Measurements from ENCODE around the gene P4HA2.
"Not testable (repeated sequence)": the region's sequence is repeated elsewhere in the genome, so short reads cannot be mapped to it uniquely, and the experiment has no call there.

Gene P4HA2

DNA sequence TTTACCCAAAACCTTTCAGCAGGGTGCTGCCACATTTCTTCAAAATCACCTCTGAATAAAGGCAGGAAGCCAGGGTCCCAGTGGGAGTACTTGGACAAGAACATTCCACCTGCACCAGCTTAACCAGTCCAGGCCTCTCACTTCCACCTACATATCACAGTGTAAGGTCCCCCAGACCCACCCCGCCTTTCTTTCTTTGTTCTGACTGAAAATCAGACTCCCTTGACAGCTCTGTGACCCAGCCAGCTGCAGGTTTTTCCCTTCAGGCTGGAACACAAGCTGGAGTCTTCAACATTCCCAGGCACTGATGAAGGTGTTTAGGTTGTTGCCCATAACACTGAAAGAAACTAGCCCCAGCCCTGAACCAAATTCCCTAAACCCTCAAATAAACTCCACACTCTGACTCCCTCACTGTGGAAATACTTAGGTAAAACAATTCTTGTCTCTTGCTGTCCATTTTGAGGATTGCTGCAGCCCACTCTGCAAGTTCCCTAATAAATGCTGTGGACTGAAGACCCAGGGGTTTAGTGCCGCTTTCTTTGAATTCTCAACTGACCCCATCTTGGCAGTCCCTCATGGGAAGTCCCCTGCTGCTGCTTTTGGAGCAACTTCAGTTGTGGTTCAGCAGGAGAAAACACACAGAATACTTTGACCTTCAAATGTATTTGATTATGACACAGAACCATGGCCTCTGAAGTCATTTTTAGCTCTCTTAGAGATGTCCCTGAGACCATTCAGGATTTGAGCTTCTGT, 24.8 kb downstream of the P4HA2 start:
- DNase-seq (ENCODE audit: low read depth in 3 of 3) = no peak

- no peak for DNase-seq (ENCODE audit: low read depth in 3 of 3)
These were observed 28.5 kb downstream of the P4HA2 start for GRCh38 chr5:132199116-132199680.

DNA sequence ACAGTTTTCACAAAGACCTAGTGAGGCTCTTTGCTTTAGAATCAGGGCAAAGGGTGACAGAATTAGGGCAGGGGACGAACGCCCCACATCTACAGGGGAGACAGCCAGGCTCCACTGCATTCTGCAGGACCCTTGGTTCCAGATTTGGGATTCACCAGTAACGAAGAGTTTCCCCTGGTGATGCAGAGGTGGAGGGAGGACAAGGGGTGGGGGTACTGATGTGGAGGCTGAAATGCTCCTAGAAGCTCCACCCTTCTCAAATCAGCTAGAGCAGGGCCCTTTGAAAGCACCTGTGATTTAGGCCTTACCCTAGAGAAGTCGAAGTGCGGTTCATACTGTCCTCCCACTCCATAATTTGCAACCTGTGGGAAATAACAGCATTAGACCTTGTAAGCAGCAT, 29.1 kb downstream of the P4HA2 start:
- DNase-seq (ENCODE audit: low read depth in 3 of 3) = no peak

DNA sequence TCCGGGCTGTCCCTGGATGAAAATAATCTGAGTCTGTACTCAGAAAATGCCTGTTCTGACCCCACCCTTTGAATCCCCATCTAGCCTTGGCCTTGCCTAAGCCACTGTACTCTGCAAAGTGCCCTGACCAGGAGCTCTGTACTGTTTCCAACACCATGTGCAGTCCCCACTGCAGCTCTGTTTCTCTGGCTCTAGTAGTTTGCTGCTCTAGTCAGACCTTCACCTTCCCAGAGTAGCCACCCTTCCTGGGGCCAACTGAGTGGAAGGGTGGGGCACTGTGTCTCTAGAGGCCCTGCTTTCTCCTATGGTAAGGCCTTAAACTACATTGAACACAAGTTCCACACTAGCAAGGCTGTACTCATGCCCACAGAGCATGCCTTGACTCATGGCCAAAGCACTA, 31.9 kb downstream of the P4HA2 start:
- no peak for DNase-seq (ENCODE audit: low read depth in 3 of 3)

DNA sequence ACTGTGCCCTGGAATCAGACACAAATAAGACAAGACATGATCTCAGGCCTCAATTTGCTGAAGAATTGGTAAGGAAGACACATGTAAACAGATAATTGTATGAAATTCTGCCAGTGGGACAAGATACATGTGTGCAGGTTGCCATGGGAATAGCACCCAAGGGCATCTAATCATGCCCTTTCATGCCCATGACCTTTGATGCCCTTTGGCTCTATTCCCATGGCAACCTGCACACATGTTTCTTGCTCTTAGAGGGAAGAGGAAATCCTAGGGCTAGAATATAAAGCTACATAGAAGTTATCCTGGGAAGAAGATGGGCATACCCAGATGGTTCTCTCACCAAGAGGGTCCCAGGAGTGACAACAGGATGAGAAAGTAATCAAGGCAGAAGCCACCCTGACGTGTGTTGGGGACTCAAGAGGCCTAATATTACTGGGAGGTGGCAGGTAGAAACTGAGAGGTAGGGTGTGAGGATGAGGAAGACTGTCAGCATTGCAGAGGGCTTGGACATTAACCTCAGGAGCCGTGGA, 34.4 kb downstream of the P4HA2 start:
- DNase-seq (ENCODE audit: low read depth in 3 of 3) = no peak

DNA sequence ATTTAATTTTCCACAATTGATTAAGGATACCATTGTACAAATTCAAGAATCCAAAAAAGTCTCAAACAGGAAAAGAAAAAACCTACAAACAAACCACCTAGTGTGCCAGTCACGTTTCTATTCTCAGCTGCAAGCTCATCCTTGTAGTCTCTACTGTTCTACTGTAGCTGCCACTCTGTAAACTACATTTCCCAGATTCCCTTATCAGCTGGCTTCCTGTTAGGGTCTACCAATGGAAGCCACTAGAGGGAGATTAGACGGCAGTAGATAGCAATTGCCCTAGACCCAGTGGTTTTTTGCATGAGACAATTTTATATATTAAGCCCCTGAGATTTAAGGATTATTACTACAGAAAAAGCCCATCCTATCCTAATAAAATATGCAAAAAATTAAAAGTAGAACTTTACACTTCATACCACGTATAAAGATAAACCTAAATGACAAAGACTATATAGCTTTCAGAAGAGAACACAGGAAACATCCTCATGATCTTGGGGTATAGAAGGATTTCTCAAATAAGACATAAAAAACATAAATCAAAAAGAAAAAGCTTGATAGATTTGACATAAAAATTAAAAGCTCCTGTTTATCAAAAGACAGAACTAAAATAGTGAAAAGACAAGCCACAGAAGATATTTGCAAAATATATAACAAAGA, 37.4 kb downstream of the P4HA2 start:
- no peak for DNase-seq (ENCODE audit: low read depth in 3 of 3)

DNA sequence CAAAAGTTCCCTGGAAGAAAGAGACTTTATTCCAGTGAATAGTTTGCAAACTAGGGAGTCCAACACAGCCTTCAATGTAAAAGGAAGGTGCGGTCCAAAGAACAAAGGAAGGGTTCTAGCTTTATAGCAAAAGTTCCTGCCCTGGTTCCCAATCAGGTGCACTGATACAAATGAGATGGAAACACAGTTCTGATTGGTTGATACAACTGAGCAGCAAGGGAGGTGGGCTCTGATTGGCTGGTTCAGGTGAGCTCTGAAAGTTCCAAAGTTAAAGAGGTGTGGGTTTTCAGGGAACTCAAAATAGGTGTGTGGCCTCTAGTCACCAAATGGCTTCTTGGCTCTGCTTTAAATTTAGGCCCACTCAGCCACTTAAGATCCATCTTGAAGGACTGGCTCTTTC, 43.1 kb downstream of the P4HA2 start:
- DNase-seq (ENCODE audit: low read depth in 3 of 3) = no peak

- no peak for DNase-seq (ENCODE audit: low read depth in 3 of 3)
These were observed 43.9 kb downstream of the P4HA2 start for GRCh38 chr5:132183723-132184122.

DNA sequence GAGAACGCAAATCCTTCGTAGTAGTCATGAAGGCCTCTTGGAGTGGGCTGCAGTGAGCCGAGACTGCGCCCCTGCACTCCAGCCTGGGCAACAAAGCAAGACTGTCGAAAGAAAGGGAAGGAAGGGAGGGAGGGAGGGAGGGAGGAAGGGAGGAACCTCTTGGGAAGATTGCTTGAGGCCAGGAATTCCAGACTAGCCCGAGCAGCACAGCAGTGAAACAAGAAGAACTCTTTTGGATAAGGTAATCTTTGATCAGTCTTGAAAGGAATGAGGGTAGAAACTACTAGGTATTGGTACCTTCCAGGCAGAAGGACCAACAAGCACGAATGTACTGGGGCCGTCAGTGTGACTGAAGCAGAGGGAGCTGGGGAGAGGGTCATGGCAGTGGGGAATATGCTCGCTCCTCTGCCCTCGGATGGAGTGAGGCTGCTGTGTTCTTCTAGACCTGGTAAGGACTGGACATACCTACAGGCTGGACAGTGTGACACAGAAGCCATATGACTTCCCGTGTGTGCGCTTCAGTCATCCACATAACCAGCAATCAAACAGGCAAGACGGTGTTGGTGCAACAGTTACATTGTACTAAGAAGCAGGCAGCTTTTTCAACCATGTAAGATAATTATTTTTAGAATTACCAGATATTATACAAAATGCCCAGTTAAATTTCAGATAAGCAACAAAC, 45.2 kb downstream of the P4HA2 start:
- no peak for DNase-seq (ENCODE audit: low read depth in 3 of 3)

GRCh38 chr5:132181011-132181629, 46.5 kb downstream of the P4HA2 start:
- DNase-seq (ENCODE audit: low read depth in 3 of 3) = no peak

DNA sequence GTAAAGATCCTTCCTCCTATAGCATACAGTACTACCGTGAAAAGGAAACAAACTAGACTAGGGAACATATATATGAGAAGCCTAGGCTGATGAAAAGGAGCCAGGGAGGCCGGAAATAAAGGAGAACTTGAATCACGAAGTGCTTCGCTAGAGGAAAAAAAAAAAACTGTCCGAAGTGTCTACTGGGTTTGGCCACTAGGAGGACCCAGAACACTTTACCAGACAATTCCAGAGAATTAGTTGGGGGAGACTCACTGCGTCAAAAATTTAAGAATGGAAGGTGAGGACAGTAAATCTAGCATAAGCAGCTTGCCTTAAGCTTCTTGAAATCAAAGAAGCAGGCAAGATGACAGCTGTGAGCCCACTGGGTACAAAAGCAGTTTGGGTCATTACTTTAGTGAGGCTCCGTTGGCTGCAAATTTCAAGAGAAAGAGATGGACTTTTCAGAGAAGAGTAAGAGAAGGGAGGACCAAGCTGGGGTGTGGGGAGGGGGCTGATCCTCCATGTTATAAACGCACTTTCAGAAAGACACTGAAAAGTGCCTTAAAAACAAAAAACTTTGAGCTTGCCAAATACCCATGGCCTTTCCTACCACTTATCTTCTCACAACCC, 47.4 kb downstream of the P4HA2 start:
- DNase-seq (ENCODE audit: low read depth in 3 of 3) = no peak

- no peak for DNase-seq (ENCODE audit: low read depth in 3 of 3)
These were observed 48.2 kb downstream of the P4HA2 start for GRCh38 chr5:132179405-132179804.

DNA sequence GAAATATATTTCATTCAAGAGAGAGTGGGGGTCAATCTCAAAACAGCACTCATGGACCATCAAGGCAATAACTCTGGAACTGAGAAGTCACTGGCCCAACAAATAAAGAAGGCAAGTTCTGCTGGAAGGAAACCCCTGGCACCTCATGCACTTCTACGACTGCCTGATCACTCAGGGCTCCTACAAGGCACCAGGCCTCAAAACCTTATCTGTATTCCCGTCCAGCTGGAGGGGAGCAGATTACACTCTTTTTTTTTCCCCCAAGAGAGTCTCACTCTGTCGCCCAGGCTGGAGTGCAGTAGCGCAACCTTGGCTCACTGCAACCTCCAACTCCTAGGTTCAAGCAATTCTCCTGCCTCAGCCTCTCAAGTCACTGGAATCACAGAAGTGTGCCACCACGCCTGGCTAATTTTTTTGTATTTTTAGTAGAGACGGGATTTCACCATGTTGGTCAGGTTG, 49.9 kb downstream of the P4HA2 start:
- no peak for DNase-seq (ENCODE audit: low read depth in 3 of 3)

DNA sequence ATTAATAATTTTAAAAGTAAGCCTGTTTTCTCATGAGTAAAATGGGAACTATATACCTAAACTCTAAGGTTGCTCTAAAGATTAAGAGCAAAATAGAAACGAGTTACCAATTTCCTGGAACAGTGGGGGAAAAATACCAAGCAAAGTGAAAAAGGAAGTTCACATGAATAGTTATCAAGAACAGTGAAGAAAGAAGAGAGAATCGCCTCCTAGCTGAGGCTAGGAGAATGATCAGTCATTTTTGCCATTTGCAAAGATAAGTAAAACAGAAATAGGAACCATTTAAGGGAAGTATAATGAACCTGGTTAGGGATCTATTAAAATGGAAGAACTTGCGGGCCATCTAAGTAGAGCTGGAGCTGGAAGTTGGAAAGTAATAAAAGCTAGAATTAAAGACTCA, 50.7 kb downstream of the P4HA2 start:
- no peak for DNase-seq (ENCODE audit: low read depth in 3 of 3)

DNA sequence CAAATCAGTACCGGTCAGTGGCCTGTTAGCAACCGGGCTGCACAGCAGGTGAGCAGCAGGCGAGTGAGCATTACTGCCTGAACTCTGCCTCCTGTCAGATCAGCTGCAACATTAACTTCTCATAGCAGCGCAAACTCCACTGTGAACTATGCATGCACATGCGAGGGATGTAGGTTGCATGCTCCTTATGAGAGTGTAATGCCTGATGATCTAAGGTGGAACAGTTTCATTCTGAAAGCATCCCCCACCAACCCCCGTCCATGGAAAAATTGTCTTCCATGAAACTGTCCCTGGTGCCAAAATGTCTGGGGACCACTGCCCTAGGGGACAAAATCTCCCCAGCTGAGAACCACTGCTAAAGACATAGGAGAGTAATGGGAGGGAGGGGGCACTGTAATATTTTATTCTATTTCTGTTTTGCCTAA, 51.1 kb downstream of the P4HA2 start:
- no peak for DNase-seq (ENCODE audit: low read depth in 3 of 3)

GRCh38 chr5:132162945-132163344, 64.7 kb downstream of the P4HA2 start:
- DNase-seq (ENCODE audit: low read depth in 3 of 3) = no peak

DNA sequence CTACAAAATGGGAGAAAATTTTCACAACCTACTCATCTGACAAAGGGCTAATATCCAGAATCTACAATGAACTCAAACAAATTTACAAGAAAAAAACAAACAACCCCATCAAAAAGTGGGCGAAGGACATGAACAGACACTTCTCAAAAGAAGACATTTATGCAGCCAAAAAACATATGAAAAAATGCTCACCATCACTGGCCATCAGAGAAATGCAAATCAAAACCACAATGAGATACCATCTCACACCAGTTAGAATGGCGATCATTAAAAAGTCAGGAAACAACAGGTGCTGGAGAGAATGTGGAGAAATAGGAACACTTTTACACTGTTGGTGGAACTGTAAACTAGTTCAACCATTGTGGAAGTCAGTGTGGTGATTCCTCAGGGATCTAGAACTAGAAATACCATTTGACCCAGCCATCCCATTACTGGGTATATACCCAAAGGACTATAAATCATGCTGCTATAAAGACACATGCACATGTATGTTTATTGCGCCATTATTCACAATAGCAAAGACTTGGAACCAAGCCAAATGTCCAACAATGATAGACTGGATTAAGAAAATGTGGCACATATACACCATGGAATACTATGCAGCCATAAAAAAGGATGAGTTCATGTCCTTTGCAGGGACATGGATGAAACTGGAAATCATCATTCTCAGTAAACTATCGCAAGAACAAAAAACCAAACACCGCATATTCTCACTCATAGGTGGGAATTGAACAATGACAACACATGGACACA, 65.9 kb downstream of the P4HA2 start:
- not testable (repeated sequence) for DNase-seq (ENCODE audit: low read depth in 3 of 3)

- DNase-seq (ENCODE audit: low read depth in 3 of 3) = no peak
These were observed 71.2 kb downstream of the P4HA2 start for GRCh38 chr5:132156413-132156812.

GRCh38 chr5:132150565-132150964, 77.1 kb downstream of the P4HA2 start:
- no peak for DNase-seq (ENCODE audit: low read depth in 3 of 3)

GRCh38 chr5:132147663-132148062, 80.0 kb downstream of the P4HA2 start:
- DNase-seq (ENCODE audit: low read depth in 3 of 3) = no peak

DNA sequence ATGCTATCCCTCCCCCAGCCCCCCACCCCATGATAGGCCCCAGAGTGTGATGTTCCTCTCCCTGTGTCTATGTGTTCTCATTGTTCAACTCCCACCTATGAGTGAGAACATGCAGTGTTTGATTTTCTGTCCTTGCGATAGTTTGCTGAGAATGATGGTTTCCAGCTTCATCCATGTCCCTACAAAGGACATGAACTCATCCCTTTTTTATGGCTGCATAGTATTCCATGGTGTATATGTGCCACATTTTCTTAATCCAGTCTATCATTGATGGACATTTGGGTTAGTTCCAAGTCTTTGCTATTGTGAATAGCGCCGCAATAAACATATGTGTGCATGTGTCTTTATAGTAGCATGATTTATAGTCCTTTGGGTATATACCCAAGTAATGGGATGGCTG, 82.3 kb downstream of the P4HA2 start:
- DNase-seq (ENCODE audit: low read depth in 3 of 3) = not testable (repeated sequence)
